Tibial artery (tissue), 4 donors: ENCODE measurements around the gene DNAJB7.

Source experiments
- DNase-seq, 2 donors: peaks; one replicate each; pipeline ENCODE4 v3.0.0-alpha.2; 2019
- H3K27ac ChIP-seq, 2 donors: fragments of 200-600 bp; sonication (generic) in 1 of 2; 1 replicate in 1 of 2; 2 replicates in 1 of 2; pipeline ENCODE4 v1.5.1; 2018 to 2019; ENCODE audit warnings: mild to moderate bottlenecking in 1 of 2
- H3K27me3 ChIP-seq, 2 donors: fragments of 200-600 bp; sonication (generic) in 1 of 2; one replicate each; pipeline versions ENCODE4 v1.5.1 to v1.6.0; 2016 to 2019
- H3K36me3 ChIP-seq, 3 donors: fragments of 200-600 bp; sonication (generic) in 2 of 3; one replicate each; pipeline ENCODE4 v1.5.1; 2016 to 2019; ENCODE audit warnings: mild to moderate bottlenecking in 2 of 3
- H3K4me1 ChIP-seq, 4 donors: fragments of 200-600 bp; sonication (generic) in 2 of 4; 1 replicate in 3 of 4; 2 replicates in 1 of 4; pipeline ENCODE4 v1.5.1; 2016 to 2019
- H3K4me3 ChIP-seq, 2 donors: fragments of 200-600 bp; sonication (generic) in 1 of 2; 1 replicate in 1 of 2; 2 replicates in 1 of 2; pipeline ENCODE4 v1.5.1; 2018 to 2019; ENCODE audit warnings: mild to moderate bottlenecking in 2 of 2
- H3K9me3 ChIP-seq, 3 donors: fragments of 200-600 bp; sonication (generic) in 1 of 3; one replicate each; pipeline ENCODE4 v1.5.1; 2016 to 2019
- intact Hi-C: fragments of 100-400 bp; cut with DNase I; formaldehyde crosslinking; loops from one replicate; pipeline ENCODE4 v1.15.0; 2023; ENCODE audit warnings: low total_unique reads
- TF ChIP-seq, protein P1 (sequence below), 2 experiments: fragments of 200-600 bp in 1 of 2; fragments of 450-650 bp in 1 of 2; IDR thresholded peaks; one replicate each; pipeline ENCODE4 v1.5.1; 2017 to 2019; ENCODE audit warnings: antibody characterized with exemption in 2 of 2, mild to moderate bottlenecking in 1 of 2, moderate library complexity in 1 of 2

DNAJB7 gene

DNA sequence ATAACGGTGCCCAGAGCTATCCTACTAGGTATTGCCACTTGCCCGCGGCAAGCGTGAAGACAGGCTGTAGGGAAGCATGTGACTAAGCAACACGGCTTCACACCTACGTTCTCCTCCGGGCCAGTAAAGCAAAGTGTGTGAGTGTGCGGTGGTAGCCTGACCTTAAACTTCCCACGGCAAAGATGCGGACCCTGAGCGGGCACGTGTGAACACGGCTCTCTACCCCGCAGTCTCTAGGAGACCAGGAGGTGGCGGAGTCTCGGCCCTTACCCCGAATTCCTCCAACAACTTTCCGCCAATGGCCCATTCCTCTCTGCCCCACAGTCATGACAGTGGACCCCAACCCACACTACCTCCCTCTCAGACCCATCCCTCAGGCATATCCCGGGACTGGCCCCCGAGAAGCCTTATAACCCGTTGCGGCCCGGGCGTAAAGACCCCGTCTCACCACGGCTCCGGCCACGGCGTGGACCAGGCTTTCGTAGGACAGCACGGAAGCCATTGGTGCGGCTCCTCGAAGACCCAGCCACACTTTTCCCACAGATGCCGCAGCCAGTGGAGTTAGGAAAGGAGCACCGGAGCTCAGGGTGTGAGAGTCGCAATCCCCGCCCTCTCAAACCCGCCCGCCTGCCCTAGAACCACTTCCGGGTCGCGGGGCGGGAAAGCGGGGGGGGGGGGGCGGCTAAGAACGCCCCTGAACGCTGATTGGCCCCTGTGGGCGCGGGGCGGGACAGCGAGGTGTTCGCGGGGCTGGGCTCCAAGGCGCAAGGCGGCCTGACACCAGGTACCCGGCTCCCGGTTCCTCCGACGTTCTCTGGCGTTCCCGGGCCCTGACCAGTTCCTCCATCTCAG lies 42.9 kb downstream of the DNAJB7 start, which contains the start of gene SLC25A17:
SLC25A17 (minus strand) TSS at position 600 of the 852 bp plus-strand sequence; CDS start at position 502, 98 bp downstream.
- H3K9me3 ChIP-seq, result no peaks in the 10 kb centered on the region
- peaks cover 4 to 12% (median 6%) of the 10 kb centered on the region in 3 donors for H3K36me3 ChIP-seq
- H3K4me1 ChIP-seq, result peaks cover 0 to 29% (median 16%) of the 10 kb centered on the region in 4 donors
- no peaks in the 10 kb centered on the region for H3K27me3 ChIP-seq
- H3K27ac ChIP-seq, result peak within 1 kb of the TSS; percentile 70 to 88
- peak; percentile 87 to 93 for DNase-seq
- peak within 1 kb of the TSS; percentile 69 to 93 for H3K4me3 ChIP-seq
- TF ChIP-seq, protein P1, sequence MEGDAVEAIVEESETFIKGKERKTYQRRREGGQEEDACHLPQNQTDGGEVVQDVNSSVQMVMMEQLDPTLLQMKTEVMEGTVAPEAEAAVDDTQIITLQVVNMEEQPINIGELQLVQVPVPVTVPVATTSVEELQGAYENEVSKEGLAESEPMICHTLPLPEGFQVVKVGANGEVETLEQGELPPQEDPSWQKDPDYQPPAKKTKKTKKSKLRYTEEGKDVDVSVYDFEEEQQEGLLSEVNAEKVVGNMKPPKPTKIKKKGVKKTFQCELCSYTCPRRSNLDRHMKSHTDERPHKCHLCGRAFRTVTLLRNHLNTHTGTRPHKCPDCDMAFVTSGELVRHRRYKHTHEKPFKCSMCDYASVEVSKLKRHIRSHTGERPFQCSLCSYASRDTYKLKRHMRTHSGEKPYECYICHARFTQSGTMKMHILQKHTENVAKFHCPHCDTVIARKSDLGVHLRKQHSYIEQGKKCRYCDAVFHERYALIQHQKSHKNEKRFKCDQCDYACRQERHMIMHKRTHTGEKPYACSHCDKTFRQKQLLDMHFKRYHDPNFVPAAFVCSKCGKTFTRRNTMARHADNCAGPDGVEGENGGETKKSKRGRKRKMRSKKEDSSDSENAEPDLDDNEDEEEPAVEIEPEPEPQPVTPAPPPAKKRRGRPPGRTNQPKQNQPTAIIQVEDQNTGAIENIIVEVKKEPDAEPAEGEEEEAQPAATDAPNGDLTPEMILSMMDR (IDR thresholded peaks at IDR 0.05), result peak; percentile 36 to 45
- intact Hi-C loops, result loop anchor here (5.0 kb wide), 1 partner anchor 152 kb away; no protein-coding TSS in a partner anchor

DNA sequence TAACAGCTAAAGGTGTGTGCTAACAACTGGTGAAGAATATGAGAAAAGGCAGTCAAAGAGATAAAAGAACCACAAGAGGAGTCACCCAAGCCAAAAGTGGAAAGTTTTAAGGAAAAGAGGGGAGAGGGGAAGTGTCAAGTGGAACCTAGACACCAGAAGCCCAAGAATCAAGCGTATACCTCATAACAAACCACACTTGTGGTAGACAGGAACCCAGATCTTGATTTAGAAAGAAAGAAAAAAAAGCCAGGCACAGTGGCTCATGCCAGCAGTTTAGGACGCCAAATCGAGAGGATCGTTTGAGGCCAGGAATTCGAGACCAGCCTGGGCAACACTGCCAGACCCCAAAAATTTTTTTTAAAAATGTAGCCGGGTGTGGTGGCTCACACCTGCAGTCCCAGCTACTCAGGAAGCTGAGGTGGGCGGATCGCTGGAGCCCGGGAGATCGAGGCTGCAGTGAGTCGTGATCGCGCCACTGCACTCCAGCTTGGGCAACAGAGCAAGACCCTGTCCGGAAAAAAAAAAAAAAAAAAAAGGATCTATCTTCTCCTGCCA lies 43.6 kb downstream of the DNAJB7 start:
- Histone ChIP-seq H3K4me3 (peak overlapping the region; percentile 69 to 93), H3K4me1 (peaks cover 0 to 29% (median 16%) of the 10 kb centered on the region in 4 donors), H3K27me3 (no peaks in the 10 kb centered on the region), H3K27ac (peak overlapping the region in 1 of 2 donors; percentile 88), H3K36me3 (peaks cover 0 to 7% (median 0%) of the 10 kb centered on the region in 3 donors), H3K9me3 (no peaks in the 10 kb centered on the region)
- DNase-seq, result no peak
- TF ChIP-seq, protein P1 (IDR thresholded peaks at IDR 0.05), result no peak
- intact Hi-C loops, result loop anchor here (5.0 kb wide), 1 partner anchor 151 kb away; no protein-coding TSS in a partner anchor

DNA sequence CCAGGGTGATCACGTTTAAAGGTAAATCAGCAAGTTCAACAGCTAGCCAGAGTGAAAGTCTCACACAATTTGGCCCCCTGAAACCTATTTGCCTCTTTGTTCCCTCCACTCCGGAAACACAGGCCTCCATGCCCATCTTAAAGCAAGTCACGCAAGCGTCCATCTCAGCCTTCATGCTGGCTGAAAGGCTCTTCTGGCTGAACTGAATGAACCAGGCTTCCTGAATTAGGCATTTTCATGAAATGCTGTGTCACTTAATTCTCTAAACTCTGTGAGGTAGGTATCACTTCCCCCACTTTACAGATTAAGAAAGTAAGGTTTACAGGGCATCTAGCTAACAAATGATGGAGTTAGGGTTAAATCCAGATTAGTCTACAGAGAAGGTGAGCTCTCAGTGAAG lies 44.2 kb downstream of the DNAJB7 start:
- Histone ChIP-seq H3K4me3 (peak overlapping the region in 1 of 2 donors; percentile 69), H3K4me1 (peaks cover 0 to 29% (median 16%) of the 10 kb centered on the region in 4 donors)
- intact Hi-C loops, result loop anchor here (5.0 kb wide), 1 partner anchor 150 kb away; no protein-coding TSS in a partner anchor

DNA sequence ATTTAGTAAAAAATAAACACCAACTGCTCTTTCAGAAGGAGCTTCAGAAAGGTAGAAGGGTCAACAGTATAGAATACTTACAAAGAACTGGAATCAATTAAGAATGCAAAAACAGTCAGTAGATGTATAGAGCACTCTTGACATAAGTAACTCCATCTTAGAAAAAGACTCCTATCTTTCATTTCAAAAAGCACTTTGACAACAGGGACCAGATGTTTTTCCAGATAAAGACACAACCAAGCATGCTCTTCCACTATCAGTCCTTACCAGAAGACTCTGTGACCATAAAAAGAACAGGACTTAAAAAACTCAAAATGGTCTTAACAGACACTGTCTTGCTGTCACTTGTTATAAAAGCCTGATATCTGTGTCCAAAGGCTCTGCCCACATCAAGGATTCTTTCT lies 48.0 kb downstream of the DNAJB7 start:
- no peak for DNase-seq
- Histone ChIP-seq H3K27ac (no peak overlapping the region), H3K36me3 (peaks cover 0 to 6% (median 0%) of the 10 kb centered on the region in 3 donors), H3K4me3 (no peak overlapping the region), H3K9me3 (no peaks in the 10 kb centered on the region), H3K4me1 (peaks cover 0 to 19% (median 13%) of the 10 kb centered on the region in 4 donors), H3K27me3 (no peaks in the 10 kb centered on the region)
- intact Hi-C loops, result no loop called here
- TF ChIP-seq, protein P1 (IDR thresholded peaks at IDR 0.05), result no peak

More for the DNA sequence above, 44.2 kb downstream of the DNAJB7 start:
- Histone ChIP-seq H3K9me3 (no peaks in the 10 kb centered on the region), H3K27ac (no peak overlapping the region), H3K27me3 (no peaks in the 10 kb centered on the region), H3K36me3 (peaks cover 0 to 6% (median 0%) of the 10 kb centered on the region in 3 donors)
- DNase-seq, result no peak
- TF ChIP-seq, protein P1 (IDR thresholded peaks at IDR 0.05), result no peak
